ENCODE data around the gene ENOX1.

Gene ENOX1

DNA sequence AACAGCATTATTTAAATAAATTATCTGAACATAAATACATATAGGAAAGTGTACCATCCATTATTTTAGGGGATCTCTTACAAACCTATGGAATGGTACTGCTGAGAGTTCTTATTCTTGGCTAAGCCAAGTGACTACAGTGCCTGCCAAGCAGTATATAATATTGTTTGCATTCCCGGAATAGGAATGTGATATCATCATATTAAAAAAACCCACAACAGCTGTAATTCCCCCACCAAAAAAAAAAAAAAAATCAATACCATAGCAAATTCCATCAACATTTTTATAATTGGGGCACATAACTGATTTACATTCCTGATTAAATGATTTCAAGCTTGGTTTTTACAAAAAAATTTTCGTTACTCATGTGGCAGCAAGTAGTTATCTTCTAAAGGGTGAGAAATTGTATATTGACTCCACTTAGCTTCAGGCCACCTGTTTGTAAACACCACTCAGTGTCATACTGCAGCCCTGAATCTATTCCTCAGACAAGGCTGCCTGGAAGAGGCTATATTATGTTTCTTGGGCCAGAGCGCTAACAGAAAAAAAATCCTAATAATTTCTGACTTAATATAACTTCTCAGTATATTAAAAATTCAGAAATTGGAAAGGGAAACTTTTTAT, 485.3 kb downstream of the ENOX1 start:
- TF ChIP-seq, protein P1, sequence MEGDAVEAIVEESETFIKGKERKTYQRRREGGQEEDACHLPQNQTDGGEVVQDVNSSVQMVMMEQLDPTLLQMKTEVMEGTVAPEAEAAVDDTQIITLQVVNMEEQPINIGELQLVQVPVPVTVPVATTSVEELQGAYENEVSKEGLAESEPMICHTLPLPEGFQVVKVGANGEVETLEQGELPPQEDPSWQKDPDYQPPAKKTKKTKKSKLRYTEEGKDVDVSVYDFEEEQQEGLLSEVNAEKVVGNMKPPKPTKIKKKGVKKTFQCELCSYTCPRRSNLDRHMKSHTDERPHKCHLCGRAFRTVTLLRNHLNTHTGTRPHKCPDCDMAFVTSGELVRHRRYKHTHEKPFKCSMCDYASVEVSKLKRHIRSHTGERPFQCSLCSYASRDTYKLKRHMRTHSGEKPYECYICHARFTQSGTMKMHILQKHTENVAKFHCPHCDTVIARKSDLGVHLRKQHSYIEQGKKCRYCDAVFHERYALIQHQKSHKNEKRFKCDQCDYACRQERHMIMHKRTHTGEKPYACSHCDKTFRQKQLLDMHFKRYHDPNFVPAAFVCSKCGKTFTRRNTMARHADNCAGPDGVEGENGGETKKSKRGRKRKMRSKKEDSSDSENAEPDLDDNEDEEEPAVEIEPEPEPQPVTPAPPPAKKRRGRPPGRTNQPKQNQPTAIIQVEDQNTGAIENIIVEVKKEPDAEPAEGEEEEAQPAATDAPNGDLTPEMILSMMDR (IDR thresholded peaks at IDR 0.05), result no peak
- Histone ChIP-seq H3K4me1 (peaks cover 0 to 7% (median 3%) of the 10 kb centered on the region in 4 donors), H3K36me3 (no peaks in the 10 kb centered on the region), H3K27me3 (no peaks in the 10 kb centered on the region), H3K9me3 (no peaks in the 10 kb centered on the region), H3K4me3 (no peak overlapping the region), H3K27ac (no peak overlapping the region)
- no peak for DNase-seq
- intact Hi-C loops (cut with DNase I; ENCODE audit: low total_unique reads), result loop anchor here (10.0 kb wide), 1 partner anchor 503 kb away; no protein-coding TSS in a partner anchor

DNA sequence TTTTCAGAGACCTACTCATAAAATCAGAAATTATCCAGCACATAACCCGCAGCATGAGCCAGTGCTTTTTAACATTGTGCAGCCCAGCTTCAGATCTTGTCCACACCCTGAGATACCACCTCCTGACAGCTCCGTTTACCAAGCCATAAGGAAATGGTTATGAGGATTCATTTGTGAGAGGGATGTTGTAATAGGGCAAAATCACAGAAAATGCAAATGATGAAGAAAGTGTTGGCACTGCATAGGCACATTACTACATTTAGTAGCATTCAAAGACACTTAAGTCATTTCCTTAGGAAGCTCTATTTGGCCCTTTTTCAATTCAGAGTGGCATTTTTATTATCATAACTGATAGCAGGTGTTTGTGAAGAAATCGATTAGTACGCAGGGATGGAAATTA, 485.9 kb downstream of the ENOX1 start:
- DNase-seq, result no peak
- TF ChIP-seq, protein P1 (IDR thresholded peaks at IDR 0.05), result no peak
- Histone ChIP-seq H3K4me1 (peaks cover 0 to 7% (median 3%) of the 10 kb centered on the region in 4 donors), H3K9me3 (no peaks in the 10 kb centered on the region), H3K36me3 (no peaks in the 10 kb centered on the region), H3K4me3 (no peak overlapping the region), H3K27ac (no peak overlapping the region), H3K27me3 (no peaks in the 10 kb centered on the region)
- intact Hi-C loops (cut with DNase I; ENCODE audit: low total_unique reads), result loop anchor here (10.0 kb wide), 1 partner anchor 504 kb away; no protein-coding TSS in a partner anchor

DNA sequence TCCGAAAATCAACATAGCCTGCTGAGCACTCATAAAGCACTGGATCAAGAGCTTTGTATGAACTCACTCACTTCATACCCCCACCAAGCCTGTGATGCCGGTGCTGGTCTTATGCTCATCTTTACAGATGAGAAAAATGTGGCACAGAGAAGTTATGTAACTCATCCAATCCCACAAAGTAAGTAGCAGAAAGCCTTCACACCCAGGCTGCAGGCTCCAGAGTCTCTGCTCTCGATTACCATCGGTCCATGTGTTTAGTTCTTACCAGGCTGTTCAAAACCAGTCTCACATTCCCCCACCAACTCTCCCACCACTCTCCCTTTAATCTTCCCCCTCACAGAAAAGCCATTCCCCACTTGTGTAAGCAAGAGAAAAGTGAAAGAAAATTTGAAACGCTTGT, 487.4 kb downstream of the ENOX1 start:
- no peak overlapping the region for H3K27ac ChIP-seq
- intact Hi-C loops (cut with DNase I; ENCODE audit: low total_unique reads), result loop anchor here (5.0 kb wide), 1 partner anchor 568 kb away; no protein-coding TSS in a partner anchor
- H3K4me3 ChIP-seq, result no peak overlapping the region
- H3K36me3 ChIP-seq, result no peaks in the 10 kb centered on the region
- TF ChIP-seq, protein P1 (IDR thresholded peaks at IDR 0.05), result no peak
- no peak for DNase-seq
- H3K27me3 ChIP-seq, result no peaks in the 10 kb centered on the region
- peaks cover 0 to 7% (median 3%) of the 10 kb centered on the region in 4 donors for H3K4me1 ChIP-seq
- H3K9me3 ChIP-seq, result no peaks in the 10 kb centered on the region

DNA sequence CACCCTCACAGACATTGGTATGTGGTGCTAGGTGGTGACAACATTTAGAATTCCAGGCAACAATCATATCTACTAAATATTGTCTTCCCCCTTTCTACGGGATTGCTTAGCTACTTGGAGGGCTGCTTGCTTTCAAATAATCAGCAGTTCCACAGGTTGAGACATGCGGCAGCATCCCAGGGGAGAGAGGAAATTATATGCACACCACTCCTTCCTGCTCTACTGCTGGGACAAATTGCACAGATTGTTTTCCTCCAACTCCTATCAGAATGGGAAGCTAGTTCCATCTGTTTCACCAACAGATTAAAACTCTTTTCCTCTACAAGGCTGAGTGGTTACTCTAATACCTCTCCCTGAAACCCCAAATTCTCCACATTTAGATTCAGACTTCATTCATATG, 488.0 kb downstream of the ENOX1 start:
- no peak for DNase-seq
- no peaks in the 10 kb centered on the region for H3K36me3 ChIP-seq
- no peaks in the 10 kb centered on the region for H3K27me3 ChIP-seq
- H3K27ac ChIP-seq, result no peak overlapping the region
- no peak overlapping the region for H3K4me3 ChIP-seq
- intact Hi-C loops (cut with DNase I; ENCODE audit: low total_unique reads), result loop anchor here (5.0 kb wide), 1 partner anchor 568 kb away; no protein-coding TSS in a partner anchor
- TF ChIP-seq, protein P1 (IDR thresholded peaks at IDR 0.05), result no peak
- no peaks in the 10 kb centered on the region for H3K9me3 ChIP-seq
- H3K4me1 ChIP-seq, result peaks cover 0 to 7% (median 3%) of the 10 kb centered on the region in 4 donors

DNA sequence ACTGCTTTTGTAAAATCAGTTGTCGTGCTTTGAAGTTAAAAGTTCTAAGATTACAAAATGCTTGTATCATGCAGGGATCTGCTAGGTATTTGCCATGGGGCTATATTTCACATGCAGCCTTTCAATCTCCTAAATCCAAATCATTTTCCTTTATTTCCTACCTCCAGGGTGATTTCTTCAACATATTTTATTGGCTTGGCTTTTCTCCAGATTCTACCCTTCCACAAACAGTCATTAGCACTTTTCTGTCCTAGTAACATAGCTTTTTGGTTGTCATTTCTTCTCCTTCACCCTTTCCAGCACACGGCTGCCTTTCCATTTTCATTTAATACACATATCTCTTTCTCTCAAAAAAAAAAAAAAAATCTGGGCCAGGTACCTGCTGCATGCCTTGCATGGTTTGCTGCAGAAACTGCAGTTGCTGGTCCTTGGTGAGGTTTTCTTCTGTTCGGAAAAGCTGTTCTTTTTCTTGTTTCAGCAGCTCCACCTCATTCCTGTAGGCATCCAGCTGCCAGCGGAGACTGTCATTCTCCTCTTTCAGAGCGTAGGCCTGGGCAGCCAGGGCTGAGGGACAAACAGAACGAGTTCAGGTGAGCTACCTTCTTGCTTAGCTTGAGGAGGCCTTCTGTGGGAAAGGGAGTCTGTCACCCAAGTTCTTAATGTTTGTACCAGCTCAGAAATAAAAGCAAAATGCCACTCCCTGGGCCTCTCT, 488.6 kb downstream of the ENOX1 start:
- Histone ChIP-seq H3K4me3 (no peak overlapping the region), H3K4me1 (peaks cover 0 to 5% (median 2%) of the 10 kb centered on the region in 4 donors), H3K27me3 (no peaks in the 10 kb centered on the region), H3K27ac (no peak overlapping the region), H3K9me3 (no peaks in the 10 kb centered on the region), H3K36me3 (no peaks in the 10 kb centered on the region)
- no peak for DNase-seq
- TF ChIP-seq, protein P1 (IDR thresholded peaks at IDR 0.05), result no peak
- intact Hi-C loops (cut with DNase I; ENCODE audit: low total_unique reads), result loop anchor here (5.0 kb wide), 1 partner anchor 569 kb away; no protein-coding TSS in a partner anchor

All from tibial artery (tissue), 4 donors.